Memory B cell (primary cell): ENCODE data around the gene DCAF11.

Experiments used
- ATAC-seq: fragments of 150-1000 bp; cut with Tn5 transposase; 2 replicates; pipeline ENCODE4 v1.10.0; 2021; ENCODE audit warnings: low read depth, mild to moderate bottlenecking, moderate library complexity
- DNase-seq, 2 donors: peaks; one replicate each; pipeline ENCODE4 v3.0.0; 2022; ENCODE audit warnings: low spot score in 2 of 2
- H3K27ac Mint-ChIP-seq: one replicate; pipeline ENCODE4 v1.8.0; 2022; ENCODE audit warnings: mild to moderate bottlenecking, moderate library complexity, mixed read lengths
- H3K27me3 Mint-ChIP-seq: one replicate; pipeline ENCODE4 v1.8.0; 2022; ENCODE audit warnings: mixed read lengths
- H3K36me3 Mint-ChIP-seq: one replicate; pipeline ENCODE4 v1.8.0; 2022; ENCODE audit warnings: mild to moderate bottlenecking, mixed read lengths
- H3K4me1 Mint-ChIP-seq: one replicate; pipeline ENCODE4 v1.8.0; 2022; ENCODE audit warnings: mixed read lengths
- H3K4me3 Mint-ChIP-seq: one replicate; pipeline ENCODE4 v1.8.0; 2022; ENCODE audit warnings: mild to moderate bottlenecking, moderate library complexity, mixed read lengths
- H3K9me3 Mint-ChIP-seq: one replicate; pipeline ENCODE4 v1.8.0; 2022; ENCODE audit warnings: mixed read lengths

The DCAF11 gene

DNA sequence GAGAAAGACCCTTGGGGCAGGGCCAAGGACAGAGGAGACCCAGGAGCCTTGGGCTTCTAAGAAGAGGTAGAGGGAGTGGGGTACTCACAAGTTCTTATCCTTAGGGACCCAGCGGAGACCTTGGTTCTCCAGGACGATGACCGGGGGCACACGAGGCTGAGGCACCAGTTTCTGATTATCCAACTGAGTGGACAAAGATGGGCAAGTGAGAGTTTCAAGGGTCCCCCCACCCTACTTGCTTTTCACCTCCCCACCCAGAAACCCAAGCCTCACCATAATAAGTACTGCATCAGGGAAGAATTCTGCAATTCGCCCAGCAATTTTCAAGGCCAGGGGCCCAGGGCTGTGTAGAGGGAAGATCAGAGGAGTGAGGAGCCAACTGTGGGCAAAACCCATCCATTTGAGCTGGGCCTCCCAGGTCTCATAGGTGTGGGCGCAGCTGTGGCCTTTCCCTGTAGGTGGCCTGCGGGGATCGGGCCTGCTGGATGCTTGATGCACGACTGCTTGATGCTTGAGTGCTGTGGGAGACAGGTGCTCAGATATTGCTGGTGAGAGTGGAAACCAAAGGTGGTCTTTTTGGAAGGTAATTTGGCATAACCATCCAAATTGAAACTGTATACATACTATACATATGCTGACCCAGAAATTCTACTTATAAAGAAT lies 24.8 kb downstream of the DCAF11 start:
- peaks cover 46% of the 10 kb centered on the region for H3K4me1 Mint-ChIP-seq
- DNase-seq (no peak), ATAC-seq (no peak)
- H3K9me3 Mint-ChIP-seq: no peaks in the 10 kb centered on the region
- H3K4me3 Mint-ChIP-seq: peak overlapping the region; percentile 41
- peak overlapping the region; percentile 22 for H3K27ac Mint-ChIP-seq
- H3K36me3 Mint-ChIP-seq: peaks cover 27% of the 10 kb centered on the region
- no peaks in the 10 kb centered on the region for H3K27me3 Mint-ChIP-seq

DNA sequence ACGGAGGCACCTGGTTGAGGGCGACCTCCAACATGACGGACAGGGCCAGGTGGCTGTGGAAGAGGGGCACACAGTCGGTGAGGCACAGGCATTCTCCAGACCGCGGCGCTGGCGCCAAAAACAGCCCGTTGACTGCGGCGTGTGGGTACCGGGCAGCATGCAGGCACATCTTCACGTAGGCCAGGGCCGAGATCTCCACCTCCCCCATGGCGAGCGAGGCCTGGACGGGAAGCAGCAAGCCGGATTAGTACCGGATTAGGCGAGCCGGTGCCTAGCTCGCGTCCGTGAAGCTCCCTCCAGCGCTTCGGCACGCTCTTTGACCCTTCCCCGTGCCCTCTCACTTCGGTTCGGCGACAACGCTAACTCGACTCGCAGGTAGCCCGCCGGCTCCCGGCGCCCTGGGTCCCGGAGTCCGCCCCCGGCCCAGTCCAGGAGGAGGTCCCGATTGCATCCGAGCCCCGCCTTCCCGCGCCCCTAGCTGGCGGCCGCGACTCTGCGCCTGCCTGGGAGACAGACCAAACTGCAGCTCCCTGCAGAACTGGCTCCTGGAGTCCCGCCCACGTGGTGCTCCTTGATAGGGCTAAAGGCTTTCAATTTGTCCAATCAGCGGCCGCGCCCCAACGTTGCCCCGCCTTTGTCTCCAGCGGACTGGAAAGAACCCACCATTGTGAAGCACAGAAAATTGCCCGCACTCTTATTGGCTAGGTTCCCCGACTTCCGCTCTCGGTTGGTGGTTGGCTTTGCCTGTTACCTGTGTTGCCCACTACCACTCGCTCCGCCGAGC lies 26.7 kb downstream of the DCAF11 start, which contains the start of gene EMC9:
Gene EMC9 (minus strand): TSS at position 495 of the 784 bp plus-strand sequence. CDS start 287 bp downstream, at position 208.
- peak within 1 kb of the TSS; percentile 87 for H3K4me3 Mint-ChIP-seq
- peaks cover 53% of the 10 kb centered on the region for H3K4me1 Mint-ChIP-seq
- H3K27ac Mint-ChIP-seq: peak within 1 kb of the TSS; percentile 85
- DNase-seq: peak; percentile 89 to 97
- ATAC-seq: peak; percentile 87
- no peaks in the 10 kb centered on the region for H3K9me3 Mint-ChIP-seq
- H3K27me3 Mint-ChIP-seq: no peaks in the 10 kb centered on the region
- H3K36me3 Mint-ChIP-seq: peaks cover 31% of the 10 kb centered on the region

- DNase-seq (no peak), ATAC-seq (no peak)
- peaks cover 52% of the 10 kb centered on the region for H3K4me1 Mint-ChIP-seq
- H3K9me3 Mint-ChIP-seq: no peaks in the 10 kb centered on the region
- no peak overlapping the region for H3K4me3 Mint-ChIP-seq
- no peaks in the 10 kb centered on the region for H3K27me3 Mint-ChIP-seq
- H3K36me3 Mint-ChIP-seq: peaks cover 24% of the 10 kb centered on the region
- no peak overlapping the region for H3K27ac Mint-ChIP-seq
These were observed 28.9 kb downstream of the DCAF11 start for GRCh38 chr14:24143511-24143910.

DNA sequence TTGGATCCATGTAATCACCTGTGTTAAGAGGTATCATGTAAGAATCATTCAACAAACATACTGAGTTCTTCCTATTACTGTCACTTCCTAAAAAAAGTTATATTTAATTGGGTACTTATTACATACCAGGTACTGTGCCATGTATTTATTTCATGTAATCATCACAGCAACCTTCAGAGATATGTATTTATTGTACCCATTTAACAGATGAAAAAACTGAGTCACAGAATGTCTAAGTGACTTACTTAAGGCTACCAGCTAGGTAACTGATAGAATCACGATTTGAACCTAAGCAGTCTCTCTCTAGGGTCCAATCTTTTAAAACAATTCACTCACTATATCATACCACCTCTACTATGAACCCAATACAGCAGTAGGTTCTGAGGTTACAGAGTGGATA lies 29.9 kb downstream of the DCAF11 start:
- Mint-ChIP-seq H3K4me1 (peaks cover 51% of the 10 kb centered on the region), H3K27ac (peak overlapping the region; percentile 17), H3K36me3 (peaks cover 16% of the 10 kb centered on the region)

GRCh38 chr14:24145219-24145618 lies 30.6 kb downstream of the DCAF11 start:
- DNase-seq (no peak), ATAC-seq (no peak)
- no peaks in the 10 kb centered on the region for H3K9me3 Mint-ChIP-seq
- peaks cover 14% of the 10 kb centered on the region for H3K36me3 Mint-ChIP-seq
- peak overlapping the region; percentile 89 for H3K27ac Mint-ChIP-seq
- H3K4me1 Mint-ChIP-seq: peaks cover 52% of the 10 kb centered on the region
- H3K27me3 Mint-ChIP-seq: no peaks in the 10 kb centered on the region
- H3K4me3 Mint-ChIP-seq: peak overlapping the region; percentile 99

More for the DNA sequence above, 29.9 kb downstream of the DCAF11 start:
- ATAC-seq (no peak), DNase-seq (no peak)
- H3K9me3 Mint-ChIP-seq: no peaks in the 10 kb centered on the region
- peak overlapping the region; percentile 5 for H3K4me3 Mint-ChIP-seq
- no peaks in the 10 kb centered on the region for H3K27me3 Mint-ChIP-seq

- no peaks in the 10 kb centered on the region for H3K9me3 Mint-ChIP-seq
- DNase-seq: no peak
- peaks cover 19% of the 10 kb centered on the region for H3K36me3 Mint-ChIP-seq
These were observed 31.3 kb downstream of the DCAF11 start for GRCh38 chr14:24145690-24146452.

DNA sequence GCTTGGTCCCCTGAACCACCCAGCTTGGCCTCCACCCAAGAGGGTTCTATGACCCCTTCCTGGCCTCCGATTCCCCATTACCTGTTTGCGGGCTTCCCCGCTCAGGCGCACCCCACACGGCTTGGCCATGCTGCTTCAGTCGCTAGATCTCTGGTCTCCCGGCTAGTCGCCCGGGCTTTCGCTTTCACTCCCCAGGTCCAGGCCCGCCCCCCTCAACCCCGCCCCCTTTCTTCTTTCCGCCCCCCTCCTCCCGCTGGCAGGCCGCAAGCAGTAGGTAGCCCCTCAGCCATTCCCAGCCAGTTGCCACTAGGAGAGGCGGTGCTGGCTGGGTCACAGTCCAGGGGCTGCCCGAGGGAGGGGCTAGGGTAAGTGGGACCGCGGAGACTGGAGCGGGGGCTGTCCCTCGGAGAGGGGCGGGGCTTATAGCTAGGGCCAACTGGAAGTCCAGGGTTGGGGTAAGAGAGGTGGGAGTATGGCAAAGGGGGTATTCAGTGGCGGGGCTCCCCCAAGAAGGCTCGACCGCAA lies 31.9 kb downstream of the DCAF11 start, which contains the start of gene PSME2:
Gene PSME2 (minus strand): TSS at position 158 of the 525 bp plus-strand sequence. CDS start 29 bp downstream, at position 129.
- no peaks in the 10 kb centered on the region for H3K27me3 Mint-ChIP-seq
- peak in 1 of 2 donors; percentile 83 for DNase-seq
- peak within 1 kb of the TSS; percentile 89 for H3K27ac Mint-ChIP-seq
- H3K9me3 Mint-ChIP-seq: no peaks in the 10 kb centered on the region
- peaks cover 22% of the 10 kb centered on the region for H3K36me3 Mint-ChIP-seq
- peak within 1 kb of the TSS; percentile 99 for H3K4me3 Mint-ChIP-seq
- peak; percentile 59 for ATAC-seq
- peaks cover 51% of the 10 kb centered on the region for H3K4me1 Mint-ChIP-seq

More at GRCh38 chr14:24145690-24146452, 31.3 kb downstream of the DCAF11 start:
- ATAC-seq: no peak
- Mint-ChIP-seq H3K27ac (peak overlapping the region; percentile 89), H3K4me1 (peaks cover 51% of the 10 kb centered on the region), H3K27me3 (no peaks in the 10 kb centered on the region), H3K4me3 (peak overlapping the region; percentile 99)

DNA sequence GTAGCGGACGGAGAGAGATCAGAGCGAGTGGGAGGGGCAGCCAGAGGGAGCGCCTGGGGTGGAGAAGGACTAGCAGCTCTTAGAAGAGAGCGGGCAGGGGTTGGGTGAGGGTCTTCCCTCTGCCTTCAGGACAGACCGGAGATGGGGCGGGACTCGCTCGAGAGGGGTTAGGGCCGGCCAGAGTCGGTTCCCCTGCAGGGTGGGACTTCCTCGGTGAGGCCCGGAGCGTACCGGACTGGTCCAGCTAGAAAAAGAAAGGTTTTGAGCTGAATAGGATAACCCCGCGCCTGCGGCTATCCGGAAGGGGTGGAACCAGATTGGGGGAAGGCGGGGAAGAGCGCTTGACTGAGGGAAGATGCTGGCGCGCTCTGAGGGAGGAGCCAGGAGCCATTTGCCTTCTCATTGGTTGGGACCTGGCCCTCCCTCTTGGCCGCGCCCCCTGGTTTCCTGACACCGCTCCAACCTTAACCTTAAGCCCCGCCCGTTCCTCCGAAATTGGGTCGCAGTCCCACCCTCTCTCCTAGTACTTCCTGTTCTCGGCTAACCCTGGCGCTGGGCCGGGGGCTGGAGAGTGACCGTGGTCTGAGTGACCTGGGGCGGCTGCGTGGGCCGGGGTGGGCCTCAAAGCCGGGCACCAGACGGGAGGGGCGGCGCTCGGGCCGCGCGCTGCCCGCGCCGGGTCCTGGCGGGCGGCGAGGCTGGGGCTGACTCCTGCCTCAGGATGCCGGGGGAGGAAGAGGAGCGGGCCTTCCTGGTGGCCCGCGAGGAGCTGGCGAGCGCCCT lies 32.6 kb downstream of the DCAF11 start, which contains the start of gene RNF31:
Gene RNF31 (plus strand): TSS at position 521 of the 783 bp plus-strand sequence. CDS start 201 bp downstream, at position 722.
- H3K9me3 Mint-ChIP-seq: no peaks in the 10 kb centered on the region
- no peaks in the 10 kb centered on the region for H3K27me3 Mint-ChIP-seq
- peaks cover 47% of the 10 kb centered on the region for H3K4me1 Mint-ChIP-seq
- DNase-seq (peak; percentile 90 to 95), ATAC-seq (peak; percentile 83)
- H3K27ac Mint-ChIP-seq: peak within 1 kb of the TSS; percentile 89
- peaks cover 25% of the 10 kb centered on the region for H3K36me3 Mint-ChIP-seq
- peak within 1 kb of the TSS; percentile 99 for H3K4me3 Mint-ChIP-seq

GRCh38 chr14:24147761-24148428 lies 33.3 kb downstream of the DCAF11 start:
- no peaks in the 10 kb centered on the region for H3K9me3 Mint-ChIP-seq
- peaks cover 43% of the 10 kb centered on the region for H3K4me1 Mint-ChIP-seq
- DNase-seq: no peak
- ATAC-seq: no peak
- peak overlapping the region; percentile 99 for H3K4me3 Mint-ChIP-seq
- H3K27ac Mint-ChIP-seq: peak overlapping the region; percentile 89
- H3K36me3 Mint-ChIP-seq: peaks cover 22% of the 10 kb centered on the region
- no peaks in the 10 kb centered on the region for H3K27me3 Mint-ChIP-seq

GRCh38 chr14:24149302-24149969 lies 34.9 kb downstream of the DCAF11 start:
- DNase-seq (no peak), ATAC-seq (no peak)
- H3K27ac Mint-ChIP-seq: no peak overlapping the region
- H3K4me1 Mint-ChIP-seq: peaks cover 37% of the 10 kb centered on the region
- peak overlapping the region; percentile 14 for H3K4me3 Mint-ChIP-seq
- no peaks in the 10 kb centered on the region for H3K9me3 Mint-ChIP-seq
- peaks cover 14% of the 10 kb centered on the region for H3K36me3 Mint-ChIP-seq
- no peaks in the 10 kb centered on the region for H3K27me3 Mint-ChIP-seq

GRCh38 chr14:24150061-24150460 lies 35.5 kb downstream of the DCAF11 start:
- Mint-ChIP-seq H3K27me3 (no peaks in the 10 kb centered on the region), H3K4me1 (peaks cover 35% of the 10 kb centered on the region), H3K9me3 (no peaks in the 10 kb centered on the region), H3K27ac (no peak overlapping the region), H3K4me3 (no peak overlapping the region), H3K36me3 (peaks cover 13% of the 10 kb centered on the region)
- no peak for ATAC-seq
- no peak for DNase-seq

GRCh38 chr14:24150567-24150966 lies 36.0 kb downstream of the DCAF11 start:
- H3K27ac Mint-ChIP-seq: no peak overlapping the region
- no peaks in the 10 kb centered on the region for H3K27me3 Mint-ChIP-seq

More at GRCh38 chr14:24150567-24150966, 36.0 kb downstream of the DCAF11 start:
- Mint-ChIP-seq H3K9me3 (no peaks in the 10 kb centered on the region), H3K4me1 (peaks cover 30% of the 10 kb centered on the region), H3K4me3 (no peak overlapping the region), H3K36me3 (peaks cover 12% of the 10 kb centered on the region)
- DNase-seq (no peak), ATAC-seq (no peak)
